Fibroblast of skin of right biceps (primary cell): ENCODE data around the gene AKAP17A.
A peak's percentile ranks its signal among the peaks of the same experiment; 100 is the strongest.

Experiments used
- DNase-seq: peaks from one replicate; pipeline ENCODE4 v3.0.0-alpha.2; 2013

The AKAP17A gene

GRCh38 chrX:1584237-1585011 is 7.0 kb upstream of the AKAP17A start:
- no peak for DNase-seq

- no peak for DNase-seq
These were observed 4.2 kb upstream of the AKAP17A start for GRCh38 chrX:1587161-1587560.

- no peak for DNase-seq
These were observed 1.9 kb upstream of the AKAP17A start for GRCh38 chrX:1589356-1590130.

- DNase-seq: no peak
These were observed 562 bp downstream of the AKAP17A start for GRCh38 chrX:1591863-1592469.

GRCh38 chrX:1592470-1593142 is 1.2 kb downstream of the AKAP17A start:
- peak; percentile 12 for DNase-seq

GRCh38 chrX:1593286-1594271 is 2.2 kb downstream of the AKAP17A start:
- no peak for DNase-seq

- DNase-seq: no peak
These were observed 4.3 kb downstream of the AKAP17A start for GRCh38 chrX:1595711-1596060.

GRCh38 chrX:1596676-1597344 is 5.4 kb downstream of the AKAP17A start:
- DNase-seq: no peak

GRCh38 chrX:1597345-1598020 is 6.1 kb downstream of the AKAP17A start:
- no peak for DNase-seq

- no peak for DNase-seq
These were observed 6.8 kb downstream of the AKAP17A start for GRCh38 chrX:1598021-1598875.

- no peak for DNase-seq
These were observed 7.7 kb downstream of the AKAP17A start for GRCh38 chrX:1598876-1599790.

- DNase-seq: no peak
These were observed 8.5 kb downstream of the AKAP17A start for GRCh38 chrX:1599791-1600405.

GRCh38 chrX:1600406-1601050 is 9.1 kb downstream of the AKAP17A start:
- DNase-seq: no peak

GRCh38 chrX:1601051-1601767 is 9.8 kb downstream of the AKAP17A start:
- DNase-seq: no peak

GRCh38 chrX:1601768-1602085 is 10.3 kb downstream of the AKAP17A start:
- no peak for DNase-seq

GRCh38 chrX:1602299-1602698 is 10.9 kb downstream of the AKAP17A start:
- no peak for DNase-seq

GRCh38 chrX:1606496-1606895 is 15.1 kb downstream of the AKAP17A start:
- no peak for DNase-seq
